Measurements from ENCODE around the gene ZNF669.

The ZNF669 gene

DNA sequence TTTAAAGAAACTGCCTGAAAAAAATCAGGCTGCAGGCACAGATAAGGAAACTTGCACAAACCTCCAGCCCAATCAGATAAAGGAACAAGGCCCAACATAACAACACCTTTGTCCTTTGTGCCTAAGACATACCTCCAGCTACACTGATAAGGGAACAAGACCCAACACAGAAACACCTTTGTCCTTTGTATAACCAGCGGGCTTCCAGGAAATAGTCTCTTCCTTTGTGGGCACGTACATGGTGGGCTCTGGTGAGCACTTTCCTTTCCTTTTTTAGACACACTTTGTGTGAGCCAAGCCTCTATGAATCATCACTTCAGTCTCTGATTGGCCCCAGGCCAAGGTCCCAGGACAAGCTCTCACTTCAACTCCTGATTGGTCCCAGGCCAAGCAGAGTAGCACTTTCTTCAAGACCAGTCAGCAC lies 49.2 kb downstream of the ZNF669 start:
- DNase-seq, result peak; percentile 28
